ENCODE measurements around the gene APLP2. TPM values are rescaled to one million over a fixed set of nuclear protein-coding genes. Genes with fewer than 3 reads are reported as not detected.

The APLP2 gene
- total RNA-seq, 1 donor from 2014 or later = 815 TPM

GRCh38 chr11:130163346-130164220, 93.9 kb downstream of the APLP2 start:
- TF ChIP-seq, protein P1, sequence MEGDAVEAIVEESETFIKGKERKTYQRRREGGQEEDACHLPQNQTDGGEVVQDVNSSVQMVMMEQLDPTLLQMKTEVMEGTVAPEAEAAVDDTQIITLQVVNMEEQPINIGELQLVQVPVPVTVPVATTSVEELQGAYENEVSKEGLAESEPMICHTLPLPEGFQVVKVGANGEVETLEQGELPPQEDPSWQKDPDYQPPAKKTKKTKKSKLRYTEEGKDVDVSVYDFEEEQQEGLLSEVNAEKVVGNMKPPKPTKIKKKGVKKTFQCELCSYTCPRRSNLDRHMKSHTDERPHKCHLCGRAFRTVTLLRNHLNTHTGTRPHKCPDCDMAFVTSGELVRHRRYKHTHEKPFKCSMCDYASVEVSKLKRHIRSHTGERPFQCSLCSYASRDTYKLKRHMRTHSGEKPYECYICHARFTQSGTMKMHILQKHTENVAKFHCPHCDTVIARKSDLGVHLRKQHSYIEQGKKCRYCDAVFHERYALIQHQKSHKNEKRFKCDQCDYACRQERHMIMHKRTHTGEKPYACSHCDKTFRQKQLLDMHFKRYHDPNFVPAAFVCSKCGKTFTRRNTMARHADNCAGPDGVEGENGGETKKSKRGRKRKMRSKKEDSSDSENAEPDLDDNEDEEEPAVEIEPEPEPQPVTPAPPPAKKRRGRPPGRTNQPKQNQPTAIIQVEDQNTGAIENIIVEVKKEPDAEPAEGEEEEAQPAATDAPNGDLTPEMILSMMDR (IDR thresholded peaks at IDR 0.05; ENCODE audit: unreplicated experiment) = no peak
- Mint-ChIP-seq H3K4me1 (ENCODE audit: unreplicated experiment) (peaks cover 19% of the 10 kb centered on the region), H3K27me3 (ENCODE audit: unreplicated experiment) (peaks cover 19% of the 10 kb centered on the region), H3K9me3 (ENCODE audit: unreplicated experiment) (no peaks in the 10 kb centered on the region), H3K27ac (ENCODE audit: unreplicated experiment) (no peak overlapping the region), H3K4me3 (ENCODE audit: unreplicated experiment) (no peak overlapping the region), H3K36me3 (ENCODE audit: low read depth, unreplicated experiment) (peaks cover 4% of the 10 kb centered on the region)
- DNase-seq (ENCODE audit: low spot score) = no peak

GRCh38 chr11:130164221-130164570, 94.5 kb downstream of the APLP2 start:
- peaks cover 14% of the 10 kb centered on the region for H3K4me1 Mint-ChIP-seq (ENCODE audit: unreplicated experiment)
- H3K27ac Mint-ChIP-seq (ENCODE audit: unreplicated experiment) = no peak overlapping the region
- TF ChIP-seq, protein P1 (IDR thresholded peaks at IDR 0.05; ENCODE audit: unreplicated experiment) = no peak
- no peak for DNase-seq (ENCODE audit: low spot score)
- H3K4me3 Mint-ChIP-seq (ENCODE audit: unreplicated experiment) = no peak overlapping the region
- no peaks in the 10 kb centered on the region for H3K36me3 Mint-ChIP-seq (ENCODE audit: low read depth, unreplicated experiment)
- no peaks in the 10 kb centered on the region for H3K9me3 Mint-ChIP-seq (ENCODE audit: unreplicated experiment)
- peaks cover 18% of the 10 kb centered on the region for H3K27me3 Mint-ChIP-seq (ENCODE audit: unreplicated experiment)

DNA sequence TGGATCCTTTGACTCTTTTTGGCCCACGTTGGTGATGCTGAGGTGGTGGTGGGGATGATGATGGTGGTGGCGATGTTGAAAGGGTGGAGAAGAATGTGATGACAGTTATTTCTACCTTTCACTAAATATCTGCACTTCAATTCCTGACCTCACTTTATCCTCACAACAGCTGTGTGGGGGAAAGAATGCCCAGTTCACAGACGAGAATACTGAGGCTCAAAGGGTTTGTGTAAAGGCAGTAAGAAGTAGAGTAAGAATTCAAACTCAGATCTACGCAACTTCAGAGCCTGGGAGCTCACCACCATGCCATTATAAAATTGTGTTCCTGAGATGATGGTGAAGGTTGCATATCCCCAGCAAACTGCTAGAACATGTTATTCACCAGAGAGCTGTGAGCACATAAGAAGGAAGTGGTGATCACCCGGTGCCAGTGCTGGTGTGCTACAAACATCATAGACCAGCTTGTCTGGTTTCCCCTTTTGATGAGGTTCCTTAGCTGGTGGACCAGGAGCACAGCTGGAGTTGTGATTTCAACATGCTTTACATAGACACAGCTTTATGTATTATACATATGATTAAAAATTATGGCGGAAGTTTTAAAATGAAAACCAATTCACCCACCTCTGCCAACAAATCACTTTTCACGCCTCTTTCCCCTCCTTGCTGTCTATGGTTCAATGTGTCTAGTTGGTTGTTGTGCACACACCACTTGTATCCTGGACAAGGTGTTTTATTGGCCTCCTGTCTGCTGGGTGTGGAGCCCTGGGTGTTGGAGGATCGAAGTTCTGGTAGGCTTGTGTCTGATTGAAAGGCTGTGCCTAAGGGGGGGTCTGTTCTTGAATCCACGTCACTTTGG, 96.1 kb downstream of the APLP2 start:
- Mint-ChIP-seq H3K4me3 (ENCODE audit: unreplicated experiment) (no peak overlapping the region), H3K36me3 (ENCODE audit: low read depth, unreplicated experiment) (no peaks in the 10 kb centered on the region), H3K27ac (ENCODE audit: unreplicated experiment) (no peak overlapping the region), H3K9me3 (ENCODE audit: unreplicated experiment) (no peaks in the 10 kb centered on the region), H3K27me3 (ENCODE audit: unreplicated experiment) (peaks cover 18% of the 10 kb centered on the region), H3K4me1 (ENCODE audit: unreplicated experiment) (peaks cover 23% of the 10 kb centered on the region)
- TF ChIP-seq, protein P1 (IDR thresholded peaks at IDR 0.05; ENCODE audit: unreplicated experiment) = no peak
- DNase-seq (ENCODE audit: low spot score) = no peak

DNA sequence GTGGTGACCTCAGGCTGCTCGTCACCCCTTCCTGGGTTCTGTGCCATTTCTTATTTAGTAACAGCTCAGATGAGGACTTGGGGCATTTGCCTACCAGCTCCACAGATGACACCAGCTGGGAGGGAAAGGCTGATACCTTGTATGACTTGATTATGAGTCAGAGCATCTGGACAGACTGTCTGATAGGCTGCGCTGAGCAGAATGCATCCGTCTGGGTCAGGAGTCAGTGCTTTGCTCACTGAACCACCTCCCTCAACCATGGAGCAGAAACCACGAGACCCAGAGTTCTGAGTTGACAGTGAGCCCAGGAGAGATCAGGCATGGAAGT, 96.7 kb downstream of the APLP2 start:
- no peaks in the 10 kb centered on the region for H3K9me3 Mint-ChIP-seq (ENCODE audit: unreplicated experiment)
- H3K4me3 Mint-ChIP-seq (ENCODE audit: unreplicated experiment) = no peak overlapping the region
- DNase-seq (ENCODE audit: low spot score) = no peak
- no peak overlapping the region for H3K27ac Mint-ChIP-seq (ENCODE audit: unreplicated experiment)
- H3K36me3 Mint-ChIP-seq (ENCODE audit: low read depth, unreplicated experiment) = no peaks in the 10 kb centered on the region
- peaks cover 18% of the 10 kb centered on the region for H3K27me3 Mint-ChIP-seq (ENCODE audit: unreplicated experiment)
- H3K4me1 Mint-ChIP-seq (ENCODE audit: unreplicated experiment) = peaks cover 24% of the 10 kb centered on the region
- TF ChIP-seq, protein P1 (IDR thresholded peaks at IDR 0.05; ENCODE audit: unreplicated experiment) = no peak

DNA sequence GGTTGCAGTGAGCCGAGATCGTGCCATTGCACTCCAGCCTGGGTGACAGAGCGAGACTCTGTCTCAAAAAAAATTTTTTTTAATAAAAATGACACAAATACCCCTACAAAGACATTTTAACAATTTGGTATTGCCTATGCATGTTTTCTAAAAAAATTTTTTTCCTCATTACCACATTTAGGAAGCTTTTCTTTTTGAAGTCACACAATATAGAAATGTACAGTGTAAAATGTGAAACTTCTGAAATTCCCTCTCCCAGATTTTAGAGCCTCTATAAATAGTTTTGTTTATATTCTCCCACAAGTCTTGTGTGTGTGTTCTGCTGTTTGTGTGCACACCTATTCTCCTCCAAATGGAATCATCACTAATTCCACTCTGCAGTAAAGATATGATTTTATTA, 97.5 kb downstream of the APLP2 start:
- H3K27ac Mint-ChIP-seq (ENCODE audit: unreplicated experiment) = no peak overlapping the region
- TF ChIP-seq, protein P1 (IDR thresholded peaks at IDR 0.05; ENCODE audit: unreplicated experiment) = no peak
- H3K36me3 Mint-ChIP-seq (ENCODE audit: low read depth, unreplicated experiment) = no peaks in the 10 kb centered on the region
- H3K4me3 Mint-ChIP-seq (ENCODE audit: unreplicated experiment) = no peak overlapping the region
- H3K4me1 Mint-ChIP-seq (ENCODE audit: unreplicated experiment) = peaks cover 22% of the 10 kb centered on the region
- no peak for DNase-seq (ENCODE audit: low spot score)
- H3K9me3 Mint-ChIP-seq (ENCODE audit: unreplicated experiment) = no peaks in the 10 kb centered on the region
- peaks cover 15% of the 10 kb centered on the region for H3K27me3 Mint-ChIP-seq (ENCODE audit: unreplicated experiment)

All from endothelial cell (in vitro differentiated cells).